ENCODE results near the gene SAT1. TPM values are rescaled to one million over a fixed set of nuclear protein-coding genes. Genes with fewer than 3 reads are reported as not detected.

The SAT1 gene
- total RNA-seq, 6 experiments from 2014 or later, result 215 to 640 (median 291) TPM

GRCh38 chrX:23819385-23820234 is 36.6 kb downstream of the SAT1 start:
- H3K27ac ChIP-seq, result no peak overlapping the region
- intact Hi-C loops (cut with DNase I), result no loop called here
- DNase-seq (no peak), ATAC-seq (peak in 1 of 4 donors; percentile 14)
- TF ChIP-seq POLR2A (IDR thresholded peaks at IDR 0.05) (no peak), CTCF (IDR thresholded peaks at IDR 0.05) (no peak)
- no peaks in the 10 kb centered on the region for H3K36me3 ChIP-seq
- H3K4me1 ChIP-seq, result no peaks in the 10 kb centered on the region
- H3K27me3 ChIP-seq, result no peaks in the 10 kb centered on the region
- no peaks in the 10 kb centered on the region for H3K9me3 ChIP-seq
- no peak overlapping the region for H3K4me3 ChIP-seq
- 63% methylated on average over 9 of the region's 10 CpGs for WGBS (ENCODE audit: insufficient coverage, low coverage, low lambda C conversion rate, missing lambda C conversion rate)

GRCh38 chrX:23820235-23820782 is 37.3 kb downstream of the SAT1 start:
- intact Hi-C loops (cut with DNase I), result no loop called here
- no peak overlapping the region for H3K4me3 ChIP-seq
- 70% methylated on average over 6 of the region's 6 CpGs for WGBS (ENCODE audit: insufficient coverage, low coverage, low lambda C conversion rate, missing lambda C conversion rate)
- no peak for TF ChIP-seq CTCF (IDR thresholded peaks at IDR 0.05)
- TF ChIP-seq POLR2A (IDR thresholded peaks at IDR 0.05), result no peak
- DNase-seq (no peak), ATAC-seq (no peak)
- H3K36me3 ChIP-seq, result no peaks in the 10 kb centered on the region
- H3K4me1 ChIP-seq, result no peaks in the 10 kb centered on the region
- H3K27ac ChIP-seq, result no peak overlapping the region
- no peaks in the 10 kb centered on the region for H3K9me3 ChIP-seq
- H3K27me3 ChIP-seq, result no peaks in the 10 kb centered on the region

GRCh38 chrX:23821847-23822246 is 38.9 kb downstream of the SAT1 start:
- Histone ChIP-seq H3K27me3 (no peaks in the 10 kb centered on the region), H3K27ac (no peak overlapping the region), H3K9me3 (no peaks in the 10 kb centered on the region), H3K36me3 (no peaks in the 10 kb centered on the region), H3K4me3 (no peak overlapping the region), H3K4me1 (no peaks in the 10 kb centered on the region)
- DNase-seq (no peak), ATAC-seq (no peak)
- TF ChIP-seq POLR2A (IDR thresholded peaks at IDR 0.05) (no peak), CTCF (IDR thresholded peaks at IDR 0.05) (no peak)
- WGBS (ENCODE audit: insufficient coverage, low coverage, low lambda C conversion rate, missing lambda C conversion rate), result 77% methylated on average over 2 of the region's 2 CpGs
- intact Hi-C loops (cut with DNase I), result no loop called here

- Histone ChIP-seq H3K4me3 (no peak overlapping the region), H3K36me3 (no peaks in the 10 kb centered on the region), H3K27me3 (no peaks in the 10 kb centered on the region), H3K27ac (no peak overlapping the region), H3K4me1 (no peaks in the 10 kb centered on the region), H3K9me3 (no peaks in the 10 kb centered on the region)
- TF ChIP-seq CTCF (IDR thresholded peaks at IDR 0.05) (no peak), POLR2A (IDR thresholded peaks at IDR 0.05) (no peak)
- intact Hi-C loops (cut with DNase I), result no loop called here
- DNase-seq, result no peak
- WGBS (ENCODE audit: insufficient coverage, low coverage, low lambda C conversion rate, missing lambda C conversion rate), result 25% methylated on average over 3 of the region's 3 CpGs
- ATAC-seq, result no peak
Observed at GRCh38 chrX:23822397-23822796, 39.4 kb downstream of the SAT1 start.
